GM12873 (cell line): ENCODE measurements around the gene SYT6.

Experiments
- CTCF ChIP-seq: IDR thresholded peaks from 2 replicates; pipeline ENCODE4 v1.5.1; 2012; ENCODE audit warnings: low read depth, mild to moderate bottlenecking, moderate library complexity, low read length, control low read depth; ENCODE audit not compliant: insufficient read depth; ENCODE audit errors: missing control alignments

Gene SYT6

GRCh38 chr1:114116086-114116485, 37.6 kb downstream of the SYT6 start:
- no peak for TF ChIP-seq CTCF

GRCh38 chr1:114114185-114115094, 39.2 kb downstream of the SYT6 start:
- TF ChIP-seq CTCF, result no peak

DNA sequence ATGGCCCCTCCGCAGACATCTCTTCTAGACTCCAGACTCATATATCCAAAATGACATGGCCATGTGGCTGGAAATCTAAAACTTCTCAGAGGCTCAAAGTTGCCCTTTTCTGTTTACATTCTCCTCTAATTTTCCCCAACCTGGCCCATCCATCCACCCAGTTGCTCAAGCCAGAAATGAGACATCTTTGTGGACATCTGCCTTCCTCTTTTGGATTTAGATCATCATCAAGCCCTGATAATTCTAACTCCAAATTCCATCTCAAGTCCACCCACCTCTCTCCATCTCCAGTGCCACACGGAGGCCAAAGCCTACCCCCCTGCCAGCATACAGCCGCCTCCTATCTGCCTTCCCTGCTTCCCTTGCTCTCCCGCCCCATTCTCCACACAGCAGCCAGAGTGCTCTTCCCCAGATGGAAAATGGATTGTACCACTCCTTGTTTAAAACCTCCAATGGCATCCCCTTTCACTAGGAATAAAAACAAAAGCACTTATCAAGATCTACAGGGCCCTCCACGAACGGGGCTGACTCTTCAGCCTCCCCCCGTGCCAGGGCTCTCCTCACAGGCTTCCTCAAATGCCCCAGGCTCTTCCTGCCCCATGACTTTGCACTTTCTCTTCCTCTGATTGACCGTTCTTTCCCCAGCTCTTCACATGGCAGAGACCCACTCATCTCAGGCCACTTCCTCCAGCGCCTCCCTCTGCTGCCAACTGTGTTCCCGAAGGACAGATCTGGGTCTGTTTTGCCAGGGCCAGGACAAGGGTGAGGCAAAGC, 40.1 kb downstream of the SYT6 start:
- TF ChIP-seq CTCF, result no peak

DNA sequence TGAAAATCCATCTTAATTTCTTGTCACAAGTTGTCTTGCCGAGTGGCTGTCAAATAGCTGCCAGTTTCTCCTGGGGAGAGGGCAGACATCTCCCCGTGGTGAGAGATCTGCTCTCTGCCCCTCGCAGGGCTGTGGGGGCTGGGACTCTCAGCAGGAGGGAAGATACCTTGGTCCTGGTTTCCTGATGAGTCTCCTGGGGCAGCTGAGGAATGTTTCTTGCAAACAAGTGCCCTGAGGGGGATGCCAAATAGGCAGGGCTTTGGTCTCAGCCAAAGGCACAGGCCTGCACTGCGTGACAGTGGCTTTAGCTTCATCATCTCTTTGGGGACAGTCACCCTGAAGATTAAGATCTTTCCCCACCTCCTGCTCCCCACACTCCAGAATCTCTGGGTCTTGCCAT, 40.9 kb downstream of the SYT6 start:
- TF ChIP-seq CTCF, result no peak

DNA sequence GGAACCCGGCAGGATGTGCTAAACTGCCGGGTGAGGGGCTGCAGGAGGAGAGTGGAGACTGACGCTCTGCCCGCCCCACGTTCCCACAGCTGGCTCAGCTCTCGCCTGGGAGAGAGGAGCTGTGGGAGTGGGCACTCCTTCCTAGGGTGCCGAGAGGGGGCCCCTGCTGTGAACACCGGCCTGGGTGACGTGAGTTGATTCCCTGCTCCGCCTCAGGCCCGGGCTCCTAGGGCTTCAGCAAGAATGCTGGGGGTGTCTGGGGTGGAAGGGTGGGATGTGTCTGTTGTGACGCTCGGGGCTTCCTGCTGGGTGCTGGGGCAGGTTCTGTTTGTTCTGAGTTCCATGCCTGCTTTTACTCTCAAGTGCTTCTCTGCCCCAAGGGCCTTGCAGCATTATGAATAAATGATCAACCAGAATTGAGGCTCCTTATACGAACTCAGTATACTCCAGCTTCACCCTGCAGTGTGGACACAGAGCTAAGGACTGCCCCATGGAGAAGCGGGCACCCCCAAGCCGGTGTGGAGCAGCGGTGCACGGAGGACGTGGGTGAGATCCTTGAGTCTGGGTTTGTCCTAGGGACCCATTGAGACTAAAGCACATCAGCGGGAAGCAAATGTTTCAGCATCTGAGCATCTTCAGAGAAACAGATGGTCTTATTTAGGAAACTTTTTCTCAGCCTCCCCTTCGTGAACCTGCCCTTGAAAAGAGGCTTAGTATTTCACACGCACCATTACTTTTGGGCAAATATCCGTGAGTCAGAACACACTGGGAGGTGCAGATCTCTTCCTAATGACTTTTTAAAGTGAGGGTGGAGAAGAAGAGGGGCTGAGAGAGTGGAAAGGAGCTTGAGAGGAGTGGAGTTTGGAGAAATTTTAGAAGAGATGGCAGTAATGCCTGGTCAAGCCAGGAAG, 41.7 kb downstream of the SYT6 start:
- TF ChIP-seq CTCF, result no peak

GRCh38 chr1:114109981-114110380, 43.7 kb downstream of the SYT6 start:
- no peak for TF ChIP-seq CTCF
